ENCODE results near the gene CLIP4. TPM values are rescaled to one million over a fixed set of nuclear protein-coding genes. Genes with fewer than 3 reads are reported as not detected.

Gene CLIP4
- total and polyA plus RNA-seq, 2 of the 4 experiments (the other 2 are of a cell fraction) = 29.7 to 66.3 TPM

GRCh38 chr2:29157131-29157530 lies 41.9 kb downstream of the CLIP4 start:
- Histone ChIP-seq H3K23ac (ENCODE audit: low read depth, low read length) (no peak overlapping the region), H3K56ac (ENCODE audit: extremely low read depth, insufficient read depth, low read length) (no peak overlapping the region), H4K8ac (ENCODE audit: low read depth in 2 of 2, low read length in 2 of 2) (no peak overlapping the region), H2AK5ac (ENCODE audit: low read depth, low read length) (no peak overlapping the region), H2AFZ (replicated peaks; ENCODE audit: low read length, poor library complexity) (no peak overlapping the region), H4K91ac (ENCODE audit: insufficient read depth, low read depth, low read length) (no peak overlapping the region), H3K14ac (replicated peaks; ENCODE audit: low read depth, low read length) (no peak overlapping the region), H3K18ac (ENCODE audit: low read depth, low read length) (no peak overlapping the region), H3K79me1 (ENCODE audit: low read depth in 1 of 2, low read length in 2 of 2) (peaks cover 0 to 2% of the 10 kb centered on the region in 2 experiments; a peak in 1 of 4 replicates), H4K5ac (ENCODE audit: low read depth, low read length) (no peak overlapping the region), H3K4me2 (ENCODE audit: low read depth, low read length) (no peak overlapping the region), H3K4me3 (ENCODE audit: insufficient read depth, low read depth, low read length) (no peak overlapping the region), H3K4ac (ENCODE audit: low read depth, low read length) (no peak overlapping the region), H2BK20ac (ENCODE audit: low read depth, low read length) (no peak overlapping the region), H3K9me1 (ENCODE audit: insufficient read depth, low read length) (no peaks in the 10 kb centered on the region), H3K27ac (ENCODE audit: insufficient read depth, low read length) (no peak overlapping the region), H4K20me1 (ENCODE audit: insufficient read depth, low read length) (no peaks in the 10 kb centered on the region), H2BK15ac (ENCODE audit: low read depth, low read length) (no peak overlapping the region), H3K9ac (ENCODE audit: low read depth, low read length) (no peak overlapping the region), H3K9me3 (ENCODE audit: control insufficient read depth, insufficient read depth, low read length) (no peaks in the 10 kb centered on the region), H3K36me3 (ENCODE audit: control insufficient read depth, insufficient read depth, low read length) (peaks cover 35% of the 10 kb centered on the region), H2BK5ac (ENCODE audit: low read depth, low read length, poor library complexity, severe bottlenecking) (no peak overlapping the region), H3K4me1 (ENCODE audit: control insufficient read depth, insufficient read depth, low read length) (0 out of 2 replicates have a peak, but pooled peaks cover 2% of the 10 kb centered on the region), H2BK120ac (ENCODE audit: low read depth, low read length) (no peak overlapping the region), H3K27me3 (ENCODE audit: control insufficient read depth, insufficient read depth, low read length) (no peaks in the 10 kb centered on the region), H2AK9ac (replicated peaks; ENCODE audit: low read depth, low read length, poor library complexity) (no peak overlapping the region)
- no TSS peak for BruUV-seq (replicated peaks)
- ChIA-PET POLR2A (ENCODE audit: unreplicated experiment) (no interaction called here), CTCF (no interaction called here)
- TF ChIP-seq RFX5 (IDR thresholded peaks at IDR 0.05; ENCODE audit: low read depth, low read length) (no peak), RCOR1 (IDR thresholded peaks at IDR 0.05; ENCODE audit: insufficient replicate concordance, low read length) (no peak), MAFK (IDR thresholded peaks at IDR 0.05; ENCODE audit: low read depth, low read length) (no peak), RAD21 (IDR thresholded peaks at IDR 0.05; ENCODE audit: low read length) (no peak), CTCF (conservative IDR thresholded peaks at IDR 0.05; ENCODE audit: low read depth, low read length) (no peak), MAZ (IDR thresholded peaks at IDR 0.05; ENCODE audit: borderline replicate concordance, low read depth, low read length) (no peak), CEBPB (IDR thresholded peaks at IDR 0.05; ENCODE audit: low read depth, low read length) (no peak), SMC3 (IDR thresholded peaks at IDR 0.05; ENCODE audit: low read depth, low read length) (no peak), MXI1 (IDR thresholded peaks at IDR 0.05; ENCODE audit: borderline replicate concordance, low read depth, low read length) (no peak), POLR2A (IDR thresholded peaks at IDR 0.05; ENCODE audit: low read depth, low read length) (no peak)
- TF ChIP-seq, protein P1, sequence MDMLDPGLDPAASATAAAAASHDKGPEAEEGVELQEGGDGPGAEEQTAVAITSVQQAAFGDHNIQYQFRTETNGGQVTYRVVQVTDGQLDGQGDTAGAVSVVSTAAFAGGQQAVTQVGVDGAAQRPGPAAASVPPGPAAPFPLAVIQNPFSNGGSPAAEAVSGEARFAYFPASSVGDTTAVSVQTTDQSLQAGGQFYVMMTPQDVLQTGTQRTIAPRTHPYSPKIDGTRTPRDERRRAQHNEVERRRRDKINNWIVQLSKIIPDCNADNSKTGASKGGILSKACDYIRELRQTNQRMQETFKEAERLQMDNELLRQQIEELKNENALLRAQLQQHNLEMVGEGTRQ (IDR thresholded peaks at IDR 0.05; ENCODE audit: low read depth, low read length) = no peak
- dilution Hi-C loops (cut with HindIII; ENCODE audit: low sequenced_read_pairs, unreplicated experiment) (no loop called here), in situ Hi-C loops (cut with MboI; ENCODE audit: low sequenced_read_pairs) (no loop called here), intact Hi-C loops (cut with micrococcal nuclease) (no loop called here)
- ATAC-seq (ENCODE audit: low read depth) (no peak), DNase-seq (no peak)
- WGBS, 2 experiments (ENCODE audit: extremely low coverage in 2 of 2, insufficient read length in 1 of 2) = 70% methylated on average over 2 of the region's 4 CpGs; no CpG with 5 or more reads in 1 of the 2 experiments
